GM21717 (cell line): ENCODE measurements around the gene PLEK2.
"Not testable (repeated sequence)": the region's sequence is repeated elsewhere in the genome, so short reads cannot be mapped to it uniquely, and the experiment has no call there.

ENCODE experiments used
- ATAC-seq: cut with Tn5 transposase; IDR thresholded peaks from one replicate; pipeline ENCODE4 v1.9.1; 2021; ENCODE audit warnings: mild to moderate bottlenecking, moderate library complexity; ENCODE audit not compliant: unreplicated experiment

Gene PLEK2, protein sequence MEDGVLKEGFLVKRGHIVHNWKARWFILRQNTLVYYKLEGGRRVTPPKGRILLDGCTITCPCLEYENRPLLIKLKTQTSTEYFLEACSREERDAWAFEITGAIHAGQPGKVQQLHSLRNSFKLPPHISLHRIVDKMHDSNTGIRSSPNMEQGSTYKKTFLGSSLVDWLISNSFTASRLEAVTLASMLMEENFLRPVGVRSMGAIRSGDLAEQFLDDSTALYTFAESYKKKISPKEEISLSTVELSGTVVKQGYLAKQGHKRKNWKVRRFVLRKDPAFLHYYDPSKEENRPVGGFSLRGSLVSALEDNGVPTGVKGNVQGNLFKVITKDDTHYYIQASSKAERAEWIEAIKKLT

DNA sequence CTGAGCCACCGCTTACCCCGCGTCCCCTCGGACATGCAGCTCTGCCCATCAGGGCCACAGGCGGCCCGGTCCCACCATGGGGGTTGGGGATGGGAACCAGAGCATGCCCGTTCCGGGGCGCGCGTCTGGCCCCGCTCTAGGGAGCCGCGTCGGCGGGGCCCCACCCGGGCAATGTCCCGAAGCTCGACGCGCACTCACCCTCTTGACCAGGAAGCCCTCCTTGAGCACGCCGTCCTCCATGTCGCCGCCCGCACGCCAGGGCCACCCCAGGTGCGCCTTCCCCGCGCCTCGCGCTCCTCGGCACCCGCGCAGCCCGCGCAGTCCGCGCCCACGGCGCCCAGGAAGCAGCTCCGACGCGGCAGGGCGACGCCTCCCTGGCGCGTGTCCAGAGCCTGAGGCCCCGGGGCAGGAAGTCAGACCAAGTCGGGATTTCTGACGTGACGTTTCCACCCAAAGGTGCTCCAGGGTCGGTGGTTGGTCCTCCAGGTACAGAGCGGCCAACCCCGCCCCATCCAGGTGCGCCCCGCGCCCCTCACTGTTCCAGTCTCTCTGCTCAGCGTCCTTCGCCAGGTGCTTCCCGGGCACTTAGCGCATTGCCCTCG is at the start of gene PLEK2:
Gene PLEK2 (minus strand): TSS at position 346 of the 602 bp plus-strand sequence. CDS start 106 bp downstream, at position 240.
- no peak for ATAC-seq

DNA sequence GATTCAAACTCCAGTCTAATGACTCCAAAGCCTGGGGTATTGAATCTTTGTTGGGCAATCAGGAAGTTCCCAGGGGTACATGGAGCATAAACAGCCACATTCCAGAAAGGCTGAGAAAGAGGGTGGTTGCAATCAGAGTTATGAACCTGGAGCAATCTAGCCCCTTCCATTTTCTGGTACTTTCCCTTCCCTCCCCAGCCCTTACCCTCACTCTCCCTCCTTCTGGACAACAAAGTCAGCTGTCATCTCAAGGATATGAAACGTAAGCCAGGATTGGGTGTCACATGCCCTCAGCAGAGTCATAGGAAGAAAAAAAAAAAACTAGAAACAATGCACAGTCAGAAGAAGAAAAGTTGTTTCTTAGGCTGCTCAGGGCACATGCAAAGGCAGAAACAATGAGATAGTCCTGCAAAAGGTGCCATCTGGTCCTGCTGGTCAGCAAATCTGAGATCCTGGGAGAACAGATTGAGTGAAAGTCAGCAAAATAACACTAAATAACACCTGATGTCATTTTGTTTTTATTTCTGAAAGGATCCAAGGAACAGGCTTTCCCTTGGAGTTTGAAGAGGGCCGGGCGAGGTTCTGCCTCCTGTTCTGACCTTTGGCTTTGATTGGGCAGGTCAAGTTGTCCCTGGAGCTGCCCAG is 49.5 kb upstream of the PLEK2 start:
- ATAC-seq = no peak

DNA sequence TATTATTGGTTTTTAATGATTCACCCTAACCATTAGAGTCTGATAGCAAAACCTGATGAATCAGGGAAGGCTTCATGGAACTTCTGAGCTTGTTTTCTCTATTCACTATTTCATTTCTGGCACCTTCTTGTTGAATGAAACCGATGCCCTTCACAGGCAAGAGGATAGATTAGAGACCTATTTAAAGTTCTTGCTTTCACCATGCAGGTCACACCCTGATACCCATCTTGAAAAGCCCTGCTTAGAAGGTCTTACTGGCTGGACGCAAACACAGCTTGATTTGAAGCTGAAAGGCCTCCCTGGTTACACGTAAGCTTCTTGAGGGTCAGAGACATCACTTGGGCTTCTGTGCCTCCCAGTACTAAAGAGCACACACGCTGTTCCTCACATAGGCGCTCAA is 47.4 kb upstream of the PLEK2 start:
- ATAC-seq = no peak

- no peak for ATAC-seq
Observed at GRCh38 chr14:67457782-67458181, 45.8 kb upstream of the PLEK2 start.

DNA sequence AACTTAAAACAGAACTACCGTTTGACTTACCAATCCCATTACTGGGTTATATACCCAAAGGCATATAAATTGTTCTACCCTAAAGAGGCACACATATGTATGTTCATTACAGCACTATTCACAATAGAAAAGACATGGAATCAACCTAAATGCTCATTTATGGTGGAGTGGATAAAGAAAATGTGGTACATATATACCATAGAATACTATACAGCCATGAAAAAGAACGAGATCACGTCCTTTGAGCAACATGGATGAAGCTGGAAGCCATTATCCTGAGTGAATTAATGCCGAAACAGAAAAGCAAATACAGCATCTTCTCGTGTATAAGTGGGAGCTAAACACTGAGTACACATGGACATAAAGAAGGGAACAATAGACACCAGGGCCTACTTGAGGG is 44.8 kb upstream of the PLEK2 start:
- ATAC-seq = no peak

DNA sequence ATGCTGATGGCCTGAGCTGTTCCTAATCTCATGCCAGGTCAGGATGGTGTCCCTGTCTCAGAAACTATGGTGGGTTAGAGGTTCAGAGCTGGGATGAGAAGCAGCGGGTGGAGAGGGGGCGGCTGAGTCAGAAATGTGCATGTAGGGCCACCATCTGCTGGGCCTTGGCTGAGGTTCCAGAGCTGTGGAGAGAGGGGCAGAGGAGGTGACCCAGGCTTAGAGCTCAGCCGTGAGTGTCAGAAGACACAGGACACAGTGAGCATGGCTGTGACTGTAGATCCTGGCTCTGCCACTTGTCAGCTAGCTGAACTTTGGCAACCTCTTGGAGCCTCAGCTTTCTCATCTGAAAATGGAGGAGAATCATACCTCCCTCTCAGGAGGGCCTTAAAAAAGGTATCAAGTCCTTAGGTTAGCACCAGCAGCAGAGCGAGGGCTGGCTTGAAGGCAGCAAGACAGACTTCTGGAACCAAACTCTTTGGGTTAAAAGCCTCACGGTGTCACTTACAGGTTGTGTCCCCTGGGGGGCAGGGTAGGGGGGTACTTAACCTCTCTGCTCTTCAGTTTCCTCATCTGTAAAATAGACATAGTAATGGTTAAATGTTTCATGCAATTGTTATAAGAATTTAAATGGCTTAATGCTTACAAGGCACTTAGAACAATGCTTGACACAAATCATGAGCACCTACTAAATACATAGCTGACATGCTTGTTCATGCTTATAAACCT is 41.8 kb upstream of the PLEK2 start:
- ATAC-seq = no peak

- ATAC-seq = not testable (repeated sequence)
Observed at GRCh38 chr14:67451667-67452066, 39.7 kb upstream of the PLEK2 start.

- no peak for ATAC-seq
Observed at GRCh38 chr14:67449096-67449495, 37.1 kb upstream of the PLEK2 start.

DNA sequence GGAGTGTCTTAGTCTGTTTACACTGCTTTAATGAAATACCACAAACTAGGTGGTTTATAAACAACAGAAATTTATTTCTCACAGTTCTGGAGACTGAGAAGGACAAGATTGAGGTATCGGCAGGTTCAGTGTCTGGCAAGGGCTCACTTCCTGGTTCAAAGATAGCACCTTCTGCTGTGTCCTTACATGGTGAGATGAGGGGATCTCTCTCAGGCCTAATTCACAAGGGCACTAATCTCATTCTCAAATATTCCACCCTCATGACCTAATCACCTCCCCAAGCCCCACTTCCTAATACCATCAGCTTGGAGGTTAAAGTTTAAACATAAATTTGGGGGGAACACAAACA is 35.0 kb upstream of the PLEK2 start:
- no peak for ATAC-seq

- ATAC-seq = no peak
Observed at GRCh38 chr14:67446371-67447032, 34.5 kb upstream of the PLEK2 start.

GRCh38 chr14:67444395-67444794 is 32.4 kb upstream of the PLEK2 start:
- ATAC-seq = no peak

- no peak for ATAC-seq
Observed at GRCh38 chr14:67442139-67442906, 30.4 kb upstream of the PLEK2 start.

GRCh38 chr14:67441672-67442071 is 29.7 kb upstream of the PLEK2 start:
- ATAC-seq = no peak

GRCh38 chr14:67441256-67441655 is 29.3 kb upstream of the PLEK2 start:
- ATAC-seq = no peak

DNA sequence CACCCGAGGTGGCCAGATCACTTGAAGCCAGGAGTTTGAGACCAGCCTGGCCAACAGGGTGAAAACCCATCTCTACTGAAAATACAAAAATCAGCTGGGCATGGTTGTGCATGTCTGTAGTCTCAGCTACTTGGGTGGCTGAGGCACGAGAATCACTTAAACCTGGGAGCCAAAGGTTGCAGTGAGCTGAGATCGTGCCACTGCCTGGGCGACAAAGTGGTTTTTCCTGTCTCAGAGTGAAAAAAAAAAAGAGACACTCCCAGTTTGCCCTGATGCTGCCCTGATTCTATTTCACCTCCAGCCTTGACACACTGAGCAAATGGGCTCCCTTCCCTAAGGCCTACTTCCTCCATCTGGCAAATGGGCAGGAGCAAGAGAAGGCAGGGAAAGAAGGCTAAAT is 28.5 kb upstream of the PLEK2 start:
- ATAC-seq = no peak

GRCh38 chr14:67438969-67439368 is 27.0 kb upstream of the PLEK2 start:
- no peak for ATAC-seq

- no peak for ATAC-seq
Observed at GRCh38 chr14:67436006-67436866, 24.3 kb upstream of the PLEK2 start.

GRCh38 chr14:67435603-67436002 is 23.6 kb upstream of the PLEK2 start:
- ATAC-seq = no peak

DNA sequence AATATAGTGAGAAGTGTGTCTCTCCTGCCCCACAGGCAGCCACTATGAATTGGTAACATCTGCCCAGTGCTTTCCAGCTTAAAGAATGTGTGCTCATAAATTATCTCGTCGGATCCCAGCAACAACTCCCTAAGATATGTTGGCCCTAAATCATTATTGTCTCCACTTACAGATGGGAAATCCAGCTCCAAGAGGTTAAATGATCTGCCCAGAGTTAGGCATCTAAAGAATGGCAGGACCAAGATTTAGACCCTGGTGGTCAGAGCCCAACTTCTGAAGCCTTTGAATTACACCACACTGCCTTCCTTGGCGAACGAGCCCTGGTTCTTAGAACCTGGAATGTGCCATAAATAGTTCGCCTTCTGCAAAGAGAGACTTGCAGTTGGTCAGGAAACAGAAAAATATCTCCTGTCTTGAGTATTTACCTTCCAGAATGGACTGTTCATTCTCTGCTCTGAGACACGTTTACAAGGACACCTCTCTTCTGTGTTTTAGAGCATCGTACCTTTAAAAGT is 20.1 kb upstream of the PLEK2 start:
- ATAC-seq = no peak
